ENCODE measurements around the gene CBR1. TPM values are rescaled to one million over a fixed set of nuclear protein-coding genes. Genes with fewer than 3 reads are reported as not detected.

The CBR1 gene
- total and polyA plus RNA-seq, 2 of the 13 experiments (the other 11 are each of a cell fraction or from before 2014, with no cell fraction given) = 33.7 to 38.7 TPM

- Histone ChIP-seq H2AFZ (ENCODE audit: low read length) (no peak overlapping the region), H3K9ac (ENCODE audit: insufficient read depth, low read depth, low read length) (no peak overlapping the region), H3K27me3 (ENCODE audit: control insufficient read depth in 1 of 2, insufficient read depth in 2 of 2, low read length in 2 of 2) (no peaks in the 10 kb centered on the region), H3K79me2 (ENCODE audit: insufficient read depth, low read length) (no peaks in the 10 kb centered on the region), H3K9me3 (ENCODE audit: low read length) (peaks cover 6% of the 10 kb centered on the region), H4K20me1 (ENCODE audit: insufficient read depth, low read length) (no peaks in the 10 kb centered on the region), H3K27ac (ENCODE audit: extremely low read length, insufficient read depth, low read length) (peak overlapping the region; percentile 0), H3K4me2 (ENCODE audit: low read depth, low read length) (peak overlapping the region; percentile 26), H3K4me1 (ENCODE audit: insufficient read depth, low read length) (peaks cover 43% of the 10 kb centered on the region), H3K36me3 (replicated peaks in 1 of 2; ENCODE audit: control insufficient read depth in 1 of 2, insufficient read depth in 2 of 2, low read length in 2 of 2) (no peaks in the 10 kb centered on the region), H3K4me3 (replicated peaks in 1 of 3; ENCODE audit: insufficient read depth in 1 of 3, low read depth in 2 of 3, low read length in 3 of 3) (no peak overlapping the region)
- FAIRE-seq = peak; percentile 72
- POLR2A ChIA-PET = interaction anchor here (1.0 to 1.2 kb wide), 4 partner anchors 10 to 247 kb away, joined by 4 to 13 read pairs (median 4); partner anchors contain the start of genes MORC3 and SETD4
- BruUV-seq (replicated peaks) = no TSS peak
- ATAC-seq = peak; percentile 71
- peak; percentile 66 for DNase-seq (ENCODE audit: low spot score)
- 9% methylated on average over 3 of the region's 3 CpGs for WGBS (ENCODE audit: low lambda C conversion rate)
- CTCF ChIA-PET (ENCODE audit: low intra/inter-chr PET ratio, low total read pairs) = no interaction called here
- intact Hi-C loops (cut with micrococcal nuclease; ENCODE audit: unreplicated experiment) (no loop called here), in situ Hi-C loops (cut with HindIII; ENCODE audit: extremely low pct_ligation_motif_present, low pct_unique_long_range_greater_than_20kb) (no loop called here)
- TF ChIP-seq CREBL2 (CRISPR knock-in tag; IDR thresholded peaks at IDR 0.05; ENCODE audit: borderline replicate concordance) = no peak
- no peak for TF ChIP-seq GABPB1 (CRISPR knock-in tag; IDR thresholded peaks at IDR 0.05)
- TF ChIP-seq, protein P1, sequence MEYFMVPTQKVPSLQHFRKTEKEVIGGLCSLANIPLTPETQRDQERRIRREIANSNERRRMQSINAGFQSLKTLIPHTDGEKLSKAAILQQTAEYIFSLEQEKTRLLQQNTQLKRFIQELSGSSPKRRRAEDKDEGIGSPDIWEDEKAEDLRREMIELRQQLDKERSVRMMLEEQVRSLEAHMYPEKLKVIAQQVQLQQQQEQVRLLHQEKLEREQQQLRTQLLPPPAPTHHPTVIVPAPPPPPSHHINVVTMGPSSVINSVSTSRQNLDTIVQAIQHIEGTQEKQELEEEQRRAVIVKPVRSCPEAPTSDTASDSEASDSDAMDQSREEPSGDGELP (IDR thresholded peaks at IDR 0.05; ENCODE audit: borderline replicate concordance, low read depth) = peak; percentile 57; the same call in 1 of the 2 replicates
- TF ChIP-seq, protein P2, sequence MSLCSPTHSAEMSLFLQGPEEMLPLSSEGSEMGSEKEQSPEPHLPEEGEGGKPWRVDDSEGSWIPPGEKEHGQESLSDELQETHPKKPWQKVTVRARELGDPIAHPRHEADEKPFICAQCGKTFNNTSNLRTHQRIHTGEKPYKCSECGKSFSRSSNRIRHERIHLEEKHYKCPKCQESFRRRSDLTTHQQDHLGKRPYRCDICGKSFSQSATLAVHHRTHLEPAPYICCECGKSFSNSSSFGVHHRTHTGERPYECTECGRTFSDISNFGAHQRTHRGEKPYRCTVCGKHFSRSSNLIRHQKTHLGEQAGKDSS (CRISPR knock-in tag; IDR thresholded peaks at IDR 0.05; ENCODE audit: borderline replicate concordance, low read depth) = 0 out of 2 replicates have a peak, but pooled peaks have one; percentile 55
- TF ChIP-seq, protein P3, sequence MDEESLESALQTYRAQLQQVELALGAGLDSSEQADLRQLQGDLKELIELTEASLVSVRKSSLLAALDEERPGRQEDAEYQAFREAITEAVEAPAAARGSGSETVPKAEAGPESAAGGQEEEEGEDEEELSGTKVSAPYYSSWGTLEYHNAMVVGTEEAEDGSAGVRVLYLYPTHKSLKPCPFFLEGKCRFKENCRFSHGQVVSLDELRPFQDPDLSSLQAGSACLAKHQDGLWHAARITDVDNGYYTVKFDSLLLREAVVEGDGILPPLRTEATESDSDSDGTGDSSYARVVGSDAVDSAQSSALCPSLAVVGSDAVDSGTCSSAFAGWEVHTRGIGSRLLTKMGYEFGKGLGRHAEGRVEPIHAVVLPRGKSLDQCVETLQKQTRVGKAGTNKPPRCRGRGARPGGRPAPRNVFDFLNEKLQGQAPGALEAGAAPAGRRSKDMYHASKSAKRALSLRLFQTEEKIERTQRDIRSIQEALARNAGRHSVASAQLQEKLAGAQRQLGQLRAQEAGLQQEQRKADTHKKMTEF (CRISPR knock-in tag; IDR thresholded peaks at IDR 0.05) = peak; percentile 47; the same call in 1 of the 2 replicates
- peak; percentile 57; the same call in 1 of the 2 replicates for TF ChIP-seq PPARG (CRISPR knock-in tag; conservative IDR thresholded peaks at IDR 0.05)
- TF ChIP-seq HDAC6 (IDR thresholded peaks at IDR 0.05; ENCODE audit: low read depth, low read length) = no peak
- TF ChIP-seq ZNF274 (CRISPR knock-in tag; IDR thresholded peaks at IDR 0.05) = no peak
- TF ChIP-seq HOXA3 (CRISPR knock-in tag; IDR thresholded peaks at IDR 0.05) = peak; percentile 17; the same call in 1 of the 2 replicates
- peak; percentile 92 for TF ChIP-seq PITX1 (CRISPR knock-in tag; IDR thresholded peaks at IDR 0.05)
- peak; percentile 77 for TF ChIP-seq NR2F6 (IDR thresholded peaks at IDR 0.05)
- TF ChIP-seq NR2F6 (CRISPR knock-in tag; IDR thresholded peaks at IDR 0.05) = peak; percentile 72
- no peak for TF ChIP-seq TOPORS (CRISPR knock-in tag; IDR thresholded peaks at IDR 0.05)
- no peak for TF ChIP-seq PRMT3 (CRISPR knock-in tag; IDR thresholded peaks at IDR 0.05; ENCODE audit: borderline replicate concordance, low read depth)
- TF ChIP-seq PAXIP1 (CRISPR knock-in tag; conservative IDR thresholded peaks at IDR 0.05) = peak; percentile 77
- TF ChIP-seq RBM22 (optimal IDR thresholded peaks at IDR 0.05; ENCODE audit: low read length) = no peak
- TF ChIP-seq ZFP36 (IDR thresholded peaks at IDR 0.05; ENCODE audit: borderline replicate concordance, low read depth, low read length, partially characterized antibody) = no peak
- TF ChIP-seq HHEX (CRISPR knock-in tag; IDR thresholded peaks at IDR 0.05) = peak; percentile 8; the same call in 1 of the 2 replicates
- no peak for TF ChIP-seq MTF2 (CRISPR knock-in tag; IDR thresholded peaks at IDR 0.05; ENCODE audit: borderline replicate concordance)
- no peak for TF ChIP-seq SP140L (CRISPR knock-in tag; IDR thresholded peaks at IDR 0.05; ENCODE audit: borderline replicate concordance)
These were observed 3.4 kb downstream of the CBR1 start for GRCh38 chr21:36073181-36073580.
